Activated T-cell treated with anti-CD3 and anti-CD28 coated beads for 24 hours (primary cell): ENCODE data around the gene NUP188.

Experiments used
- DNase-seq: peaks from one replicate; pipeline ENCODE4 v3.0.0-alpha.2; 2020; ENCODE audit warnings: low read depth

NUP188 gene, protein sequence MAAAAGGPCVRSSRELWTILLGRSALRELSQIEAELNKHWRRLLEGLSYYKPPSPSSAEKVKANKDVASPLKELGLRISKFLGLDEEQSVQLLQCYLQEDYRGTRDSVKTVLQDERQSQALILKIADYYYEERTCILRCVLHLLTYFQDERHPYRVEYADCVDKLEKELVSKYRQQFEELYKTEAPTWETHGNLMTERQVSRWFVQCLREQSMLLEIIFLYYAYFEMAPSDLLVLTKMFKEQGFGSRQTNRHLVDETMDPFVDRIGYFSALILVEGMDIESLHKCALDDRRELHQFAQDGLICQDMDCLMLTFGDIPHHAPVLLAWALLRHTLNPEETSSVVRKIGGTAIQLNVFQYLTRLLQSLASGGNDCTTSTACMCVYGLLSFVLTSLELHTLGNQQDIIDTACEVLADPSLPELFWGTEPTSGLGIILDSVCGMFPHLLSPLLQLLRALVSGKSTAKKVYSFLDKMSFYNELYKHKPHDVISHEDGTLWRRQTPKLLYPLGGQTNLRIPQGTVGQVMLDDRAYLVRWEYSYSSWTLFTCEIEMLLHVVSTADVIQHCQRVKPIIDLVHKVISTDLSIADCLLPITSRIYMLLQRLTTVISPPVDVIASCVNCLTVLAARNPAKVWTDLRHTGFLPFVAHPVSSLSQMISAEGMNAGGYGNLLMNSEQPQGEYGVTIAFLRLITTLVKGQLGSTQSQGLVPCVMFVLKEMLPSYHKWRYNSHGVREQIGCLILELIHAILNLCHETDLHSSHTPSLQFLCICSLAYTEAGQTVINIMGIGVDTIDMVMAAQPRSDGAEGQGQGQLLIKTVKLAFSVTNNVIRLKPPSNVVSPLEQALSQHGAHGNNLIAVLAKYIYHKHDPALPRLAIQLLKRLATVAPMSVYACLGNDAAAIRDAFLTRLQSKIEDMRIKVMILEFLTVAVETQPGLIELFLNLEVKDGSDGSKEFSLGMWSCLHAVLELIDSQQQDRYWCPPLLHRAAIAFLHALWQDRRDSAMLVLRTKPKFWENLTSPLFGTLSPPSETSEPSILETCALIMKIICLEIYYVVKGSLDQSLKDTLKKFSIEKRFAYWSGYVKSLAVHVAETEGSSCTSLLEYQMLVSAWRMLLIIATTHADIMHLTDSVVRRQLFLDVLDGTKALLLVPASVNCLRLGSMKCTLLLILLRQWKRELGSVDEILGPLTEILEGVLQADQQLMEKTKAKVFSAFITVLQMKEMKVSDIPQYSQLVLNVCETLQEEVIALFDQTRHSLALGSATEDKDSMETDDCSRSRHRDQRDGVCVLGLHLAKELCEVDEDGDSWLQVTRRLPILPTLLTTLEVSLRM (N-terminal part only)

GRCh38 chr9:128947527-128948301 lies at the start of gene NUP188, which contains the start of gene DOLK:
Gene NUP188 (plus strand): TSS chr9:128947699. CDS start chr9:128947720, 21 bp downstream.
Gene DOLK (minus strand): TSS chr9:128947603. CDS start chr9:128947303, 300 bp downstream.
- peak; percentile 99 for DNase-seq

DNA sequence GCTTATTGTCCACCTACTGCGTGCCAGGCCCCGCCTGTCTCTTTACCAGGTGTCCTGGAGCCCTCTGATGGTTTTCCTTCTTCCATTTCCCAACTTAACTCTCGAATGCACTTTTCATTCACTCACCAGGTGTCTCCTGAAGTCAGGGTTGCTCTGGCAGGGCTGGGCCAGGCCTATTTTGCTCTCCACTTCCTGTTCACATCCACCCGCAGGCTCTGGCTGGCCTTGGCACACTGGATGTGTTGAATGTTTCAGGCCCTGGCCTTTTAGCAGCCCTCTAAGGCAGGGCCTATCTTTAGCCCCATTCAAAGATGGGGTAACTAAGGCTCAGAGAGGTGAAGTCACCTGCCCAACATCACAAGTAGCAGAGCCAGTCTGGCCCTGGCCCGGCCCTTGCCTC lies 49.1 kb upstream of the NUP188 start:
- DNase-seq, result no peak

DNA sequence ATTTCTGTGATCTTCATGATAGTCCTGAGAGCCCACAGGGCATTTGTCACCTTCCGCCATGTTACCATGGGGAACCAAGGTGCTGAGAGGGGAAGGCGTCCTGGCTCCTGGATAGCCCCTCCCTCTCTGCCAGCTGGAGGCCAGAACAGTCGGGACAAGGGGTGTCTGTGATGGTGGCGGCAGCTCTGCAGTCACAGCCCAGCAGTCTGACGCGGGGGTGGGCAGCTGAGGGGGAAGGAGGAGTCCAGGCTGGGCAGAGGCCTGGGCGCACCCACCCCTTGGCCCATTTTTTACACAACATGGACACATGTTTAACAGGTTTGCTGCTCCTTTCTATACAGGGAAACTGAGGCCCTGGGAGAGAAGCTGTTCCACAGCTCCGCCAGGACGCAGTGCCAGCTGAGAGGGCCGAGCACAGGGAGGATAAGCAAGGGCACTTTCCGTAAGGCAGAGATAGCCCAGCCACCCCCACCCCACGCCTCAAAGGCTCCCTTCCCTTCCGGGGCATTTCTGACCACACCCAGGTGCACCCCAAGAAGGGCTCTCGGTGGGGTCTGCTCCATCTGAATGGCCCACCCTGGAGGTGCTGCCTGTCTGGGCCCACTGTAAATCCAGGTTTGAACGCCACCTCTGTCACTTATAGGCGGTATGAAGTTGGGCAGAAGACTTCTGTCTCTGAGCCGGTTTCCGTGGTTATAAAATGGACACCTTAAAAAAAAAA lies 48.5 kb upstream of the NUP188 start:
- DNase-seq, result no peak

DNA sequence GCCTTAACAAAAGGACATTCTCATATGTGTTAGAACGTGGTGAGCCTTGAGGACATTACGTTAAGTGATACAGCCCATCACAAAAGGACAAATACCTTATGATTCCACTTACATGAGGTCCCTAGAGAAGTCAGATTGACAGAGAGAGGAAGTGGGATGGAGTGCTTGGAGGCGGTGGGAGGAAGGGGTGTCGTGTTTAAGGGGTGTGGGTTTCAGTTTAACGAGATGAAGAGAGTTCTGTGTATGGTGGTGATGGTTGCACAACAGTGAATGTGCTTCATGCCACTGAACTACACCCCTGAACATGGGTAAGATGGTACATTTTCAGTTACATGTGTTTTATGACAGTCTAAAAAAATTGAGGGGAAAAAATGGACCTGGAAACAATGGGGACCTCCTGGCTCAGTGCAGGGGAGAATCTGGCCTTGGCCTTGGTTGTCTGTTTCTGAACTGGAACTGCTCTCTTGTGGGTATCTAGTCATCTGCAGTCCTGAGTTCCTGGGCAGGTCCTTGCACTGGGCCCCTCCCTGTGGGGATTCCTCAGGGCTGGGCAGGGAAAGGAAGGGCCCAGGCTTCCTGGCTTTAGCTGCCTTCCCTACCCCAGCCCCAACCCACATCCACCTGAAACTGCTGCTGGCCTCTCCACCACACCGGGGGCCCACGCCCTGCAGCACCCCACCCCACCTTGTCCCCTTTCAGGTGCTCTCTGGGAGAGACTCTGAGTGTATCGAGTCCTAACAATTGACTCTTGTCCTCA lies 47.8 kb upstream of the NUP188 start:
- no peak for DNase-seq

DNA sequence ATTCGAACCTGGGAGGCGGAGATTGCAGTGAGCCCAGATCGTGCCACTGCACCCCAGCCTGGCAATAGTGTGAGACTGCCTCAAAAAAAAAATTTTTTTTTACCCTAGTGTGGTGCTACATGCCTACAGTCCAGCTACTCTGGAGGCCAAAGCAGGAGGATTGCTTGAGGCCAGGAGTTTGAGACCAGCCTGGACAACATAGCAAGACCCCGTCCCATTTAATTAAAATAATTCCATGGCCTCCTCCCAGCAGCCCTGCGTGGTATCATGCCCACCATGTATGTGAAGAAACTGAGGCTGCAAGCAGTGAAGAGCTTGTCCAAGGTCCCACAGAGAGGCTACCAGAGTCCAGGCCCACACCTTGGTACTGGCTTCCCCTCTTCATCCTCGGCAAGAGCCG lies 46.1 kb upstream of the NUP188 start:
- no peak for DNase-seq

DNA sequence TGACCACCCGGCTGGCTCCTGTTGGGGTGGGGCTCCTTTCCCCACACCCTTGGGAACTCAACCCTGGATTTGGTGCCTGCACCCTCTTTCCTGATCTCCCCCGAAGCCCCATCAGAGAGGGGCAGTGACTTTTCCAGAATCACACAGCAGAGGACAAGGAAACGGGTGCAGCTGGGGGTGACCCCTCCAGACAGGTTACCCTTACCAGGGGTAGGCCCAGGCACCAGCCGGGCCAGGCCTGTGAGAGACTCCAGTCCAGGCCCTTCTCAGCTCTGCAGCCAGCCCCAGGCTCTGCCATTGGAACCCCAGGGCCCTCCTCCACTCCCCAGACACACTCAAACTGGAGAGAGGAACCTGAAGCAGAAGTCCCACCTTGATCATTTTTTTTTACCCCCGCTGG lies 45.7 kb upstream of the NUP188 start:
- no peak for DNase-seq

GRCh38 chr9:128902351-128903078 lies 45.0 kb upstream of the NUP188 start:
- peak; percentile 72 for DNase-seq

DNA sequence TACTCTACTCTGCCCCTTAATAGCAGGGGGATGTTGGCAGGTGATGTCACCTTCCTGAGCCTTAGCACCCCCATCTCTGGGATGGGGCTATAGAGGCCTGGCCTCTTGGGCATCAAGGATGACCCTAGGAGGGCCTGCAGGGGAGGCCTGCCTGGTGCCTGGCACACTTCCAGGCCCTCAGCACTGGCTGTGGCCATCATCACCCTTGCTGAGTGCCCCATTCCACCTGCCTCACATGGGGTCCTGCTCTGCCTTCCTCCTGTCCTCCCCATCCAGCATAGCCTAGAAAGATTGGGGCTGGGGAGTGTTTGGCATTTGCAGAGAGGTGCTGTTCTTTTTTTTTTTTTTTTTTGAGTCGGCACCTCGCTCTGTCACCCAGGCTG lies 44.4 kb upstream of the NUP188 start:
- no peak for DNase-seq

GRCh38 chr9:128903871-128904620 lies 43.5 kb upstream of the NUP188 start:
- no peak for DNase-seq

- DNase-seq, result no peak
These were observed 41.5 kb upstream of the NUP188 start for GRCh38 chr9:128905964-128906363.

- no peak for DNase-seq
These were observed 40.8 kb upstream of the NUP188 start for GRCh38 chr9:128906741-128907140.

DNA sequence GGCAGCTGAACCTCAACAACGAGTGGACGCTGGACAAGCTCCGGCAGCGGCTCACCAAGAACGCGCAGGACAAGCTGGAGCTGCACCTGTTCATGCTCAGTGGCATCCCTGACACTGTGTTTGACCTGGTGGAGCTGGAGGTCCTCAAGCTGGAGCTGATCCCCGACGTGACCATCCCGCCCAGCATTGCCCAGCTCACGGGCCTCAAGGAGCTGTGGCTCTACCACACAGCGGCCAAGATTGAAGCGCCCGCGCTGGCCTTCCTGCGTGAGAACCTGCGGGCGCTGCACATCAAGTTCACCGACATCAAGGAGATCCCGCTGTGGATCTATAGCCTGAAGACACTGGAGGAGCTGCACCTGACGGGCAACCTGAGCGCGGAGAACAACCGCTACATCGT lies 39.1 kb upstream of the NUP188 start:
- DNase-seq, result no peak

- no peak for DNase-seq
These were observed 37.6 kb upstream of the NUP188 start for GRCh38 chr9:128909859-128910258.

- DNase-seq, result no peak
These were observed 36.6 kb upstream of the NUP188 start for GRCh38 chr9:128910906-128911305.

DNA sequence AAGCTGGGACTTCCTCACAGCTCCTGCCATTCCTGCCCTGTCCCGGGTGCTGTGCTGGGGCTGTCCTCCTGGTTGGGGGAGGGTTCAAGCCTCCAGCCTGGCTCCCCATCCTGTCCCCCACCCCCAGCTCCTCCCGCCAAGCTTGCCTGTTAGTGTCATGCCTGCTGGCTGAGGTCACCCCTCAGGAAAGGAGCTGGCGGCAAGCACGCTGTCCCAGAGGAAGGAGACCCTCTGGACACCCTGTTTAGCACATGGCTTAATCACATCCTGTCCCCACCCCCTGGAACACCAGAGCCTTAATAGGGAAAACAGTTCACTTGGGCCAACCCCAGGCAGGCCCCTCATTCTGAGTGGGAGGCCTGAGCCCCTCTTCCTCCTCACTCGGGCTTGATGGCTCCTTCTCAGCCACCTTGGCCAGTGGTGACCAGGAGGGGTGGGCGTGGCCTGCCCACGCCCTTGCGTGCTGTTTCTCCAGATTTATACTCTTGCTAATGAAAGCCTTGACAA lies 35.9 kb upstream of the NUP188 start:
- no peak for DNase-seq

DNA sequence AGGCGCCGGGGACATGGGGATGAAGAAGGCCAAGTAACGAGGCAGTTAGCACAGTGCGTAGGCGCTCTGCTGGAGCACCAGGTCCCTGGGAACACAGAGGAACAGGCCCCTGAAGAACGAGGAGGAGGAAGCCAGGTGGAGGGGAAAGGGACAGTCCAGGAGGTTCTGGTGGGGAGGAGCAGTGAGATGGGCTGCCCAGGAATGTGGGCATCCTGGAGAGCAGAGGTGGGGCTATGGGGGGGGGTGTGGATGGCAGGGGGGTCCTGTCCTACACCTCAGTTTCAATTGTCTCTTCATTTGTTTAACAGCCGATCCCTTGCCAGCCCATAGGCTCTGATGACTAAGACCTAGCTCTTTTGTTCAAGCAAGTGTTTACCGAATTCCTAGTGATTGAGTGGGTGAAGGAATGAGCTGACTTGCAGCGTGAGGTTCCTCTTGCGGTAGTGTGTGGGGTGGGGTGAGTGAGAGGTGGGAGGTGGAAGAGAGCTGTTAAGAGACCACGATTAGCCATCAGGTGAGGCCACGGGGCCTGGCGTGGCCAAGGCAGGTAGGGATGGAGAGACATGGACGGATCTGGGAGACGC lies 35.1 kb upstream of the NUP188 start:
- no peak for DNase-seq

GRCh38 chr9:128913048-128913900 lies 34.2 kb upstream of the NUP188 start:
- no peak for DNase-seq
